Upper lobe of left lung (tissue), 6 donors: ENCODE results near the gene OR2K2. TPM values are rescaled to one million over a fixed set of nuclear protein-coding genes. Genes with fewer than 3 reads are reported as not detected.
"Not testable (repeated sequence)": the region's sequence is repeated elsewhere in the genome, so short reads cannot be mapped to it uniquely, and the experiment has no call there.

Experiments
- ATAC-seq, 2 donors: fragments of 200-7000 bp; cut with Tn5 transposase; one replicate each; pipeline ENCODE4 v1.9.1; 2022; ENCODE audit warnings: mild to moderate bottlenecking in 2 of 2, moderate library complexity in 2 of 2; ENCODE audit not compliant: low FRiP score in 2 of 2
- DNase-seq, 2 donors: peaks; one replicate each; pipeline ENCODE4 v3.0.0-alpha.2; 2019 to 2020
- H3K27ac ChIP-seq, 4 donors: fragments of 200-600 bp; sonication (generic); one replicate each; pipeline ENCODE4 v1.5.1; 2016 to 2019
- H3K27me3 ChIP-seq, 4 donors: fragments of 200-600 bp; sonication (generic); one replicate each; pipeline ENCODE4 v1.5.1; 2017 to 2019
- H3K36me3 ChIP-seq, 4 donors: fragments of 200-600 bp; sonication (generic); one replicate each; pipeline ENCODE4 v1.5.1; 2016 to 2019
- H3K4me1 ChIP-seq, 4 donors: fragments of 200-600 bp; sonication (generic); one replicate each; pipeline ENCODE4 v1.5.1; 2018 to 2019
- H3K4me3 ChIP-seq, 4 donors: fragments of 200-600 bp; sonication (generic); one replicate each; pipeline ENCODE4 v1.5.1; 2017 to 2019; ENCODE audit warnings: mild to moderate bottlenecking in 2 of 4, moderate library complexity in 1 of 4
- H3K9me3 ChIP-seq, 4 donors: fragments of 200-600 bp; sonication (generic); one replicate each; pipeline ENCODE4 v1.5.1; 2018 to 2019
- CTCF ChIP-seq, 6 experiments: fragments of 450-650 bp in 4 of 6; fragments of 200-600 bp in 2 of 6; sonication (generic) in 2 of 6; IDR thresholded peaks; one replicate each; pipeline ENCODE4 v1.5.1; 2016 to 2019; ENCODE audit warnings: antibody characterized with exemption in 6 of 6
- EP300 ChIP-seq, 4 donors: sonication (generic); formaldehyde crosslinking; IDR thresholded peaks; one replicate each; pipeline ENCODE4 v1.5.1; 2017; ENCODE audit warnings: antibody characterized with exemption in 4 of 4, control low read depth in 2 of 4
- POLR2A ChIP-seq, 4 donors: fragments of 450-650 bp; IDR thresholded peaks; one replicate each; pipeline ENCODE4 v1.5.1; 2016 to 2017; ENCODE audit warnings: antibody characterized with exemption in 4 of 4, mild to moderate bottlenecking in 2 of 4
- POLR2AphosphoS5 ChIP-seq, 2 donors: sonication (generic); formaldehyde crosslinking; IDR thresholded peaks; one replicate each; pipeline ENCODE4 v1.5.1; 2017; ENCODE audit warnings: antibody characterized with exemption in 2 of 2
- WGBS, 2 donors: methylation state at CpG; one replicate each; pipeline ENCODE4 v1.1.5; 2017 to 2018; 5-methylcytosine and 5-hydroxymethylcytosine counted together
- total RNA-seq, 6 donors: library from RNA; depleted of rRNA in 4 of 6; stranded (reverse); fragments of >200 nt in 4 of 6; gene quantifications; one replicate each; pipeline versions ENCODE4 v1.1.0 to v1.2.1, GENCODE V29; 2016 to 2021
- donor health status: DM: no; HTN: no; CAD: no; lungs with moderate emphysema.
- donor health status: DM: no; HTN: yes; CAD: no; lungs with severe emphysema.

Gene OR2K2
- total RNA-seq, 6 donors from 2014 or later = not detected

- Histone ChIP-seq H3K4me1 (no peaks in the 10 kb centered on the region), H3K27me3 (no peaks in the 10 kb centered on the region), H3K36me3 (no peaks in the 10 kb centered on the region), H3K27ac (no peak overlapping the region), H3K4me3 (no peak overlapping the region), H3K9me3 (no peaks in the 10 kb centered on the region)
- WGBS, 2 donors = 62 to 67% methylated on average over 3 of the region's 3 CpGs
- DNase-seq (no peak), ATAC-seq (no peak)
- TF ChIP-seq CTCF (IDR thresholded peaks at IDR 0.05) (no peak), POLR2A (IDR thresholded peaks at IDR 0.05) (no peak), EP300 (IDR thresholded peaks at IDR 0.05) (no peak), POLR2AphosphoS5 (IDR thresholded peaks at IDR 0.05) (no peak)
Observed at GRCh38 chr9:111316796-111317195, 13.2 kb downstream of the OR2K2 start.

- 90 to 94% methylated on average over 5 of the region's 5 CpGs for WGBS, 2 donors
- Histone ChIP-seq H3K9me3 (no peaks in the 10 kb centered on the region), H3K4me3 (no peak overlapping the region), H3K36me3 (no peaks in the 10 kb centered on the region), H3K4me1 (no peaks in the 10 kb centered on the region), H3K27me3 (no peaks in the 10 kb centered on the region), H3K27ac (no peak overlapping the region)
- no peak for ATAC-seq
- TF ChIP-seq POLR2A (IDR thresholded peaks at IDR 0.05) (no peak), POLR2AphosphoS5 (IDR thresholded peaks at IDR 0.05) (no peak), EP300 (IDR thresholded peaks at IDR 0.05) (no peak), CTCF (IDR thresholded peaks at IDR 0.05) (no peak)
- DNase-seq = no peak
Observed at GRCh38 chr9:111305914-111306313, 24.1 kb downstream of the OR2K2 start.

- not testable (repeated sequence) for H3K27me3 ChIP-seq, H3K27ac ChIP-seq, DNase-seq, H3K9me3 ChIP-seq, H3K4me1 ChIP-seq, ATAC-seq, H3K4me3 ChIP-seq, H3K36me3 ChIP-seq
- WGBS, 2 donors = 79 to 91% methylated on average over 6 of the region's 6 CpGs
Observed at GRCh38 chr9:111304000-111304399, 26.0 kb downstream of the OR2K2 start.

- ATAC-seq (peak in 1 of 2 donors; percentile 13), DNase-seq (no peak)
- 61 to 72% methylated on average over 1 of the region's 1 CpG for WGBS, 2 donors
- TF ChIP-seq POLR2AphosphoS5 (IDR thresholded peaks at IDR 0.05) (peak in 1 of 2 donors; percentile 8), CTCF (IDR thresholded peaks at IDR 0.05) (no peak)
- H3K9me3 ChIP-seq = no peaks in the 10 kb centered on the region
- no peaks in the 10 kb centered on the region for H3K4me1 ChIP-seq
- no peak overlapping the region for H3K27ac ChIP-seq
- no peak overlapping the region for H3K4me3 ChIP-seq
- no peaks in the 10 kb centered on the region for H3K27me3 ChIP-seq
- no peaks in the 10 kb centered on the region for H3K36me3 ChIP-seq
Observed at GRCh38 chr9:111301195-111301594, 28.8 kb downstream of the OR2K2 start.

GRCh38 chr9:111300140-111300735, 29.8 kb downstream of the OR2K2 start:
- no peak for TF ChIP-seq POLR2AphosphoS5 (IDR thresholded peaks at IDR 0.05)
- no peak for DNase-seq
- no peak overlapping the region for H3K27ac ChIP-seq

GRCh38 chr9:111299599-111299966, 30.4 kb downstream of the OR2K2 start:
- not testable (repeated sequence) for H3K27ac ChIP-seq, H3K4me3 ChIP-seq
- WGBS, 2 donors = 49 to 51% methylated on average over 4 of the region's 4 CpGs

More at GRCh38 chr9:111300140-111300735, 29.8 kb downstream of the OR2K2 start:
- no peaks in the 10 kb centered on the region for H3K36me3 ChIP-seq
- WGBS, 2 donors = 88 to 90% methylated on average over 4 of the region's 4 CpGs
- no peaks in the 10 kb centered on the region for H3K9me3 ChIP-seq
- peak in 1 of 2 donors; percentile 40 for ATAC-seq
- H3K4me3 ChIP-seq = no peak overlapping the region
- H3K27me3 ChIP-seq = no peaks in the 10 kb centered on the region
- no peaks in the 10 kb centered on the region for H3K4me1 ChIP-seq

More at GRCh38 chr9:111299599-111299966, 30.4 kb downstream of the OR2K2 start:
- not testable (repeated sequence) for H3K27me3 ChIP-seq, H3K4me1 ChIP-seq, ATAC-seq, H3K36me3 ChIP-seq, DNase-seq, H3K9me3 ChIP-seq
